ENCODE results near the gene WDR44. TPM values are rescaled to one million over a fixed set of nuclear protein-coding genes. Genes with fewer than 3 reads are reported as not detected.

WDR44 gene
- total and polyA plus RNA-seq, 2 experiments from 2014 or later, result 15.0 to 17.7 TPM

- Histone ChIP-seq H3F3A (ENCODE audit: insufficient read depth) (peaks cover 10% of the 10 kb centered on the region; the same call in 1 of the 2 replicates), H3K27me3 (replicated peaks; ENCODE audit: insufficient read depth) (no peaks in the 10 kb centered on the region), H3K9me3 (ENCODE audit: low read depth) (no peaks in the 10 kb centered on the region), H4K20me1 (ENCODE audit: insufficient read depth) (no peaks in the 10 kb centered on the region; the same call in 1 of the 2 replicates), H3K9ac (no peak overlapping the region), H3K79me2 (ENCODE audit: insufficient read depth) (peaks cover 99% of the 10 kb centered on the region), H3K4me1 (ENCODE audit: insufficient read depth) (peaks cover 15% of the 10 kb centered on the region), H3K27ac (no peak overlapping the region), H2AFZ (no peak overlapping the region), H3K4me3 (no peak overlapping the region), H3K36me3 (ENCODE audit: low read depth) (no peaks in the 10 kb centered on the region), H3K9me2 (ENCODE audit: insufficient read depth) (no peaks in the 10 kb centered on the region), H3K4me2 (ENCODE audit: unreplicated experiment) (no peak overlapping the region)
- TF ChIP-seq EZH2 (IDR thresholded peaks at IDR 0.05; ENCODE audit: insufficient read depth, poor library complexity, severe bottlenecking) (no peak), EZH2phosphoT487 (IDR thresholded peaks at IDR 0.05; ENCODE audit: insufficient read depth, low read depth) (no peak)
- no peak for DNase-seq
- in situ Hi-C loops (cut with MboI), result no loop called here
Observed at GRCh38 chrX:118364261-118364660, 18.4 kb downstream of the WDR44 start.

GRCh38 chrX:118367338-118367737 is 21.4 kb downstream of the WDR44 start:
- H3K9me2 ChIP-seq (ENCODE audit: insufficient read depth), result no peaks in the 10 kb centered on the region
- no peak for TF ChIP-seq EZH2 (IDR thresholded peaks at IDR 0.05; ENCODE audit: insufficient read depth, poor library complexity, severe bottlenecking)
- H3K27me3 ChIP-seq (replicated peaks; ENCODE audit: insufficient read depth), result no peaks in the 10 kb centered on the region
- H2AFZ ChIP-seq, result no peak overlapping the region
- H3K27ac ChIP-seq, result no peak overlapping the region
- H3F3A ChIP-seq (ENCODE audit: insufficient read depth), result peaks cover 11% of the 10 kb centered on the region; the same call in 1 of the 2 replicates
- H3K4me1 ChIP-seq (ENCODE audit: insufficient read depth), result 0 out of 2 replicates have a peak, but pooled peaks cover 18% of the 10 kb centered on the region
- in situ Hi-C loops (cut with MboI), result no loop called here
- H3K4me3 ChIP-seq, result no peak overlapping the region
- no peak overlapping the region for H3K9ac ChIP-seq
- H3K36me3 ChIP-seq (ENCODE audit: low read depth), result no peaks in the 10 kb centered on the region
- no peaks in the 10 kb centered on the region for H3K9me3 ChIP-seq (ENCODE audit: low read depth)
- DNase-seq, result no peak
- peaks cover 90% of the 10 kb centered on the region for H3K79me2 ChIP-seq (ENCODE audit: insufficient read depth)
- no peak overlapping the region for H3K4me2 ChIP-seq (ENCODE audit: unreplicated experiment)
- H4K20me1 ChIP-seq (ENCODE audit: insufficient read depth), result no peaks in the 10 kb centered on the region; the same call in 1 of the 2 replicates

- no peak overlapping the region for H2AFZ ChIP-seq
- H3K27ac ChIP-seq, result no peak overlapping the region
- 98 to 100% methylated on average over 4 of the region's 4 CpGs for WGBS, 2 experiments (ENCODE audit: low coverage in 1 of 2, low lambda C conversion rate in 2 of 2, missing lambda C conversion rate in 2 of 2)
- TF ChIP-seq EZH2 (IDR thresholded peaks at IDR 0.05; ENCODE audit: insufficient read depth, poor library complexity, severe bottlenecking) (no peak), EZH2phosphoT487 (IDR thresholded peaks at IDR 0.05; ENCODE audit: insufficient read depth, low read depth) (no peak)
- H3K36me3 ChIP-seq (ENCODE audit: low read depth), result no peaks in the 10 kb centered on the region
- no peaks in the 10 kb centered on the region for H3K27me3 ChIP-seq (replicated peaks; ENCODE audit: insufficient read depth)
- no peak overlapping the region for H3K4me3 ChIP-seq
- in situ Hi-C loops (cut with MboI), result no loop called here
- H3K9me3 ChIP-seq (ENCODE audit: low read depth), result no peaks in the 10 kb centered on the region
- 0 out of 2 replicates have a peak, but pooled peaks cover 25% of the 10 kb centered on the region for H3K4me1 ChIP-seq (ENCODE audit: insufficient read depth)
- H3K4me2 ChIP-seq (ENCODE audit: unreplicated experiment), result no peak overlapping the region
- no peaks in the 10 kb centered on the region; the same call in 1 of the 2 replicates for H4K20me1 ChIP-seq (ENCODE audit: insufficient read depth)
- H3K9me2 ChIP-seq (ENCODE audit: insufficient read depth), result no peaks in the 10 kb centered on the region
- peaks cover 11% of the 10 kb centered on the region; the same call in 1 of the 2 replicates for H3F3A ChIP-seq (ENCODE audit: insufficient read depth)
- no peak overlapping the region for H3K9ac ChIP-seq
- DNase-seq, result no peak
- peaks cover 90% of the 10 kb centered on the region for H3K79me2 ChIP-seq (ENCODE audit: insufficient read depth)
Observed at GRCh38 chrX:118368398-118368797, 22.5 kb downstream of the WDR44 start.

- Histone ChIP-seq H3K4me3 (peak overlapping the region; percentile 26; the same call in 1 of the 2 replicates), H3K4me1 (ENCODE audit: insufficient read depth) (0 out of 2 replicates have a peak, but pooled peaks cover 27% of the 10 kb centered on the region), H3F3A (ENCODE audit: insufficient read depth) (peaks cover 11% of the 10 kb centered on the region; the same call in 1 of the 2 replicates), H3K79me2 (ENCODE audit: insufficient read depth) (peaks cover 90% of the 10 kb centered on the region), H3K36me3 (ENCODE audit: low read depth) (no peaks in the 10 kb centered on the region), H3K9ac (peak overlapping the region; percentile 47), H2AFZ (no peak overlapping the region), H3K27ac (peak overlapping the region; percentile 80), H3K27me3 (replicated peaks; ENCODE audit: insufficient read depth) (no peaks in the 10 kb centered on the region), H4K20me1 (ENCODE audit: insufficient read depth) (no peaks in the 10 kb centered on the region), H3K9me2 (ENCODE audit: insufficient read depth) (no peaks in the 10 kb centered on the region), H3K9me3 (ENCODE audit: low read depth) (no peaks in the 10 kb centered on the region), H3K4me2 (ENCODE audit: unreplicated experiment) (peak overlapping the region; percentile 48)
- 33% methylated on average over 2 of the region's 2 CpGs for WGBS, 2 experiments (ENCODE audit: low coverage in 1 of 2, low lambda C conversion rate in 2 of 2, missing lambda C conversion rate in 2 of 2)
- in situ Hi-C loops (cut with MboI), result no loop called here
- peak; percentile 78 for DNase-seq
- TF ChIP-seq EZH2 (IDR thresholded peaks at IDR 0.05; ENCODE audit: insufficient read depth, poor library complexity, severe bottlenecking), result no peak
- TF ChIP-seq EZH2phosphoT487 (IDR thresholded peaks at IDR 0.05; ENCODE audit: insufficient read depth, low read depth), result no peak
Observed at GRCh38 chrX:118370921-118371624, 25.2 kb downstream of the WDR44 start.

Data from GM23248 (cell line).